T-helper 22 cell (primary cell): ENCODE results near the gene RCN1.
"Not testable (repeated sequence)": the region's sequence is repeated elsewhere in the genome, so short reads cannot be mapped to it uniquely, and the experiment has no call there.

Experiments
- DNase-seq: peaks from one replicate; pipeline ENCODE4 v3.0.0-alpha.2; 2020; ENCODE audit warnings: low read depth

Gene RCN1

GRCh38 chr11:32090545-32091370, at the start of gene RCN1:
RCN1 (plus strand) TSS chr11:32091074; CDS start chr11:32091197, 123 bp downstream.
- no peak for DNase-seq

- DNase-seq, result no peak
Observed at GRCh38 chr11:32043737-32044136, 47.1 kb upstream of the RCN1 start.

- no peak for DNase-seq
Observed at GRCh38 chr11:32044158-32044863, 46.6 kb upstream of the RCN1 start.

GRCh38 chr11:32045456-32045855, 45.4 kb upstream of the RCN1 start:
- DNase-seq, result no peak

- DNase-seq, result no peak
Observed at GRCh38 chr11:32050264-32050663, 40.6 kb upstream of the RCN1 start.

- peak; percentile 1 for DNase-seq
Observed at GRCh38 chr11:32052215-32052614, 38.7 kb upstream of the RCN1 start.

- no peak for DNase-seq
Observed at GRCh38 chr11:32053151-32053888, 37.6 kb upstream of the RCN1 start.

GRCh38 chr11:32055861-32056260, 35.0 kb upstream of the RCN1 start:
- no peak for DNase-seq

- no peak for DNase-seq
Observed at GRCh38 chr11:32056438-32056837, 34.4 kb upstream of the RCN1 start.

- DNase-seq, result no peak
Observed at GRCh38 chr11:32059686-32060462, 31.0 kb upstream of the RCN1 start.

GRCh38 chr11:32062540-32062939, 28.3 kb upstream of the RCN1 start:
- no peak for DNase-seq

GRCh38 chr11:32063031-32063430, 27.8 kb upstream of the RCN1 start:
- not testable (repeated sequence) for DNase-seq

- no peak for DNase-seq
Observed at GRCh38 chr11:32065865-32066629, 24.8 kb upstream of the RCN1 start.

GRCh38 chr11:32068134-32068870, 22.6 kb upstream of the RCN1 start:
- no peak for DNase-seq

- no peak for DNase-seq
Observed at GRCh38 chr11:32069361-32070058, 21.4 kb upstream of the RCN1 start.

- DNase-seq, result no peak
Observed at GRCh38 chr11:32070692-32071091, 20.2 kb upstream of the RCN1 start.

GRCh38 chr11:32071811-32072210, 19.1 kb upstream of the RCN1 start:
- DNase-seq, result no peak

GRCh38 chr11:32072872-32073643, 17.8 kb upstream of the RCN1 start:
- no peak for DNase-seq

GRCh38 chr11:32073644-32074026, 17.2 kb upstream of the RCN1 start:
- no peak for DNase-seq
